Vagina (tissue), 2 donors: Measurements from ENCODE around the gene DRD3. TPM values are rescaled to one million over a fixed set of nuclear protein-coding genes. Genes with fewer than 3 reads are reported as not detected.

ENCODE experiments used
- DNase-seq, 2 donors: peaks; one replicate each; pipeline ENCODE4 v3.0.0-alpha.2; 2017; ENCODE audit errors: extremely low spot score in 2 of 2
- H3K27ac ChIP-seq: fragments of 200-600 bp; sonication (generic); one replicate; pipeline ENCODE4 v1.5.1; 2019
- H3K27me3 ChIP-seq: fragments of 200-600 bp; sonication (generic); one replicate; pipeline ENCODE4 v1.5.1; 2019
- H3K36me3 ChIP-seq, 2 donors: fragments of 200-600 bp; sonication (generic); one replicate each; pipeline ENCODE4 v1.5.1; 2017 to 2019
- H3K4me1 ChIP-seq: fragments of 200-600 bp; sonication (generic); one replicate; pipeline ENCODE4 v1.5.1; 2019
- H3K4me3 ChIP-seq, 2 donors: fragments of 200-600 bp; sonication (generic); 1 replicate in 1 of 2; 2 replicates in 1 of 2; pipeline ENCODE4 v1.5.1; 2016 to 2019
- H3K9me3 ChIP-seq: fragments of 200-600 bp; sonication (generic); one replicate; pipeline ENCODE4 v1.5.1; 2019
- CTCF ChIP-seq, 3 experiments: fragments of 450-650 bp in 2 of 3; fragments of 200-600 bp in 1 of 3; sonication (generic) in 1 of 3; IDR thresholded peaks; one replicate each; pipeline ENCODE4 v1.5.1; 2017 to 2019; ENCODE audit warnings: antibody characterized with exemption in 3 of 3, mild to moderate bottlenecking in 2 of 3, moderate library complexity in 2 of 3
- POLR2A ChIP-seq, 2 donors: fragments of 450-650 bp; IDR thresholded peaks; one replicate each; pipeline ENCODE4 v1.6.1; 2017; ENCODE audit warnings: antibody characterized with exemption in 2 of 2, mild to moderate bottlenecking in 2 of 2, moderate library complexity in 2 of 2
- POLR2AphosphoS5 ChIP-seq, 2 donors: sonication (generic); formaldehyde crosslinking; IDR thresholded peaks; one replicate each; pipeline ENCODE4 v1.9.0; 2017; ENCODE audit warnings: antibody characterized with exemption in 2 of 2, mild to moderate bottlenecking in 2 of 2, low read depth in 1 of 2; ENCODE audit not compliant: insufficient read depth in 1 of 2
- intact Hi-C: fragments of 100-400 bp; cut with DNase I; formaldehyde crosslinking; loops from one replicate; pipeline ENCODE4 v1.15.1; 2023
- total RNA-seq: library from RNA; depleted of rRNA; stranded (reverse); fragments of >200 nt; gene quantifications from one replicate; pipeline ENCODE4 v1.2.3, GENCODE V29; 2016

Gene DRD3
- total RNA-seq, 1 donor from 2014 or later = not detected

GRCh38 chr3:114093016-114093380 is 85.9 kb downstream of the DRD3 start:
- H3K36me3 ChIP-seq = no peaks in the 10 kb centered on the region
- intact Hi-C loops = no loop called here
- no peaks in the 10 kb centered on the region for H3K9me3 ChIP-seq
- no peak overlapping the region for H3K27ac ChIP-seq
- no peak for DNase-seq
- no peaks in the 10 kb centered on the region for H3K4me1 ChIP-seq
- TF ChIP-seq CTCF (IDR thresholded peaks at IDR 0.05) = no peak
- no peak for TF ChIP-seq POLR2A (IDR thresholded peaks at IDR 0.05)
- no peak for TF ChIP-seq POLR2AphosphoS5 (IDR thresholded peaks at IDR 0.05; ENCODE audit: insufficient read depth in 1 of 2, low read depth in 1 of 2)
- H3K4me3 ChIP-seq = no peak overlapping the region
- no peaks in the 10 kb centered on the region for H3K27me3 ChIP-seq

DNA sequence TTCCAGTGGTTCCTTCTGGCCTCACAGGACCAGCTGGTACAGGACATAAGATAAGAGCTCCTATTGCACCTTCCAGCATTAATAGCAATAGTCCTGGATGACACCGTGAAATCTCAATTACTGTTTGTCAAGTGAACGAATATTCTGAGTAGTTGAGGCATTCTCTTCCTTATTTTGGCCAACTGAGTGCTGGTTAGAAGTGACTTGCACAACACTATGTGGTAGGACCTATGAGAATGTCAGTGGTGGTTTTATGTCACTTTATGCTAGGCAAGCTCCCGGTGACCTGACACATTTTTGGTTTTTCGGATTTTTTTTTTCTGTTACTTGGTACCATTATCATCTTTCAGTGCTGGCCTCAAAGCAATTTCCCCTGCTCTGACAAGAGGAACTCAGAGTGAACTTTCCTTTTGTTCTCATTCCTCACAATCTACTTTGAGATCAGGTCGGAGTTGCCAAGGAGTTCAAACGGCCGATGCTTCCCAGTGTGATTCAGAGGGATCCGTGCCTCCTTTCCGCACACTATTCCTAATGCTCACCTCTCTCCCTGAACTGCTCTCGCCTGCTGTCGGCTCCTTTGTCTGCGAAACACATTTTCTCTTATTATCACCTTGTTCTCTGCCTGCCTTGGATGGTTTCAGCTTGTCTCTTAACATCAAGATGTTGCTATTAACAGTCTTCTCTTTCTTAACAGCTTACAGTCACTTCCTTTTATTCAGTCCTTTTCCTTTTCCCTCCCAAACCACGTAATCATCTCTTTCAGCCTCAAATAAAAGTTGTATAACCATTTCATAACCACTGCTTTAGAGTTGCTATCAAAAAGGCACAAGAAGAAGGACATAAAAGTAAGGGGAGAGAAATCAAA is 86.5 kb downstream of the DRD3 start:
- H3K9me3 ChIP-seq = no peaks in the 10 kb centered on the region
- intact Hi-C loops = no loop called here
- DNase-seq = no peak
- no peaks in the 10 kb centered on the region for H3K4me1 ChIP-seq
- H3K36me3 ChIP-seq = peaks cover 0 to 3% of the 10 kb centered on the region in 2 donors
- no peak for TF ChIP-seq POLR2A (IDR thresholded peaks at IDR 0.05)
- no peak for TF ChIP-seq POLR2AphosphoS5 (IDR thresholded peaks at IDR 0.05; ENCODE audit: insufficient read depth in 1 of 2, low read depth in 1 of 2)
- no peak for TF ChIP-seq CTCF (IDR thresholded peaks at IDR 0.05)
- H3K4me3 ChIP-seq = no peak overlapping the region
- H3K27me3 ChIP-seq = no peaks in the 10 kb centered on the region
- no peak overlapping the region for H3K27ac ChIP-seq

DNA sequence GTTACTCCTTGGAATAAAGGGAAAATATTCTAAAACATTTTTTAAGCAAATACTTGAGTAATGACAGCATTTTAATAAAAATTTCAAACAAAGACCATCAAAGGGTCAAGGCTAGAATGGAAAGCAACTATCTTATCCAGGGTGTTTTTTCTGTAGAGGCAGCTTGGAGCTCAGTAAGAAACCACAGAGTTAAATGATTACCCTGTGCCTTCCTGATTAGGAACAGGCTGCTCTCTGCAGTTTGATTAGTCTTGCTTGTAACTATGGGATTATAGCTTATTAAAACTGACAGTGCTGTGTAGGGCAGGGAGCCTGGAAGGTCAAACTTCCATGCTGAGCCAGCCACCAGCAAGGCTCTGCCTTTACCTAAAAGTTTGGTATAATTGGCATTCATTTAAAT is 89.2 kb downstream of the DRD3 start:
- no peaks in the 10 kb centered on the region for H3K27me3 ChIP-seq
- H3K27ac ChIP-seq = no peak overlapping the region
- H3K4me1 ChIP-seq = no peaks in the 10 kb centered on the region
- no peak overlapping the region for H3K4me3 ChIP-seq
- TF ChIP-seq CTCF (IDR thresholded peaks at IDR 0.05) (no peak), POLR2A (IDR thresholded peaks at IDR 0.05) (no peak), POLR2AphosphoS5 (IDR thresholded peaks at IDR 0.05; ENCODE audit: insufficient read depth in 1 of 2, low read depth in 1 of 2) (no peak)
- intact Hi-C loops = no loop called here
- H3K9me3 ChIP-seq = no peaks in the 10 kb centered on the region
- peaks cover 0 to 26% of the 10 kb centered on the region in 2 donors for H3K36me3 ChIP-seq
- DNase-seq = no peak

DNA sequence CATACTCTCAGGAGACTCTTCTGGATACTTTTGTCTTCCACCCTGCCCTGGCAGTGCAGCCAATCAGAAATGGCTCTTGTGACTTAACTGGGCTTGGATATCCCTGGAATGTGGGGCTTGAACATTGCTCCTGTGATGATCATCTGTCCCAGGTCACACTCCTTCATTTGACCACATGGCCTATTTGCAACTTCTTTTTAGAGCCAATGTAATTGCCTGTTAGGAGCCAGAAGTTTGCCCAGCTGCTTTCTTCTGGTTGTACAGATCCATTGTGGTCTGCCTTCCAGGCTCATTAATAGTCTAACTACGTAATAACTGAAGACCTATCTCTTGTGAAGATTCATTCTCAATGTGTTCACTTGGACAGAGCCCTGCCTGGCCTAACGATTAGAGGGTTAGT is 92.5 kb downstream of the DRD3 start:
- H3K9me3 ChIP-seq = no peaks in the 10 kb centered on the region
- peaks cover 0 to 35% of the 10 kb centered on the region in 2 donors for H3K36me3 ChIP-seq
- H3K27ac ChIP-seq = no peak overlapping the region
- TF ChIP-seq CTCF (IDR thresholded peaks at IDR 0.05) = no peak
- TF ChIP-seq POLR2A (IDR thresholded peaks at IDR 0.05) = no peak
- no peak for TF ChIP-seq POLR2AphosphoS5 (IDR thresholded peaks at IDR 0.05; ENCODE audit: insufficient read depth in 1 of 2, low read depth in 1 of 2)
- DNase-seq = no peak
- no peak overlapping the region for H3K4me3 ChIP-seq
- intact Hi-C loops = no loop called here
- no peaks in the 10 kb centered on the region for H3K27me3 ChIP-seq
- no peaks in the 10 kb centered on the region for H3K4me1 ChIP-seq

DNA sequence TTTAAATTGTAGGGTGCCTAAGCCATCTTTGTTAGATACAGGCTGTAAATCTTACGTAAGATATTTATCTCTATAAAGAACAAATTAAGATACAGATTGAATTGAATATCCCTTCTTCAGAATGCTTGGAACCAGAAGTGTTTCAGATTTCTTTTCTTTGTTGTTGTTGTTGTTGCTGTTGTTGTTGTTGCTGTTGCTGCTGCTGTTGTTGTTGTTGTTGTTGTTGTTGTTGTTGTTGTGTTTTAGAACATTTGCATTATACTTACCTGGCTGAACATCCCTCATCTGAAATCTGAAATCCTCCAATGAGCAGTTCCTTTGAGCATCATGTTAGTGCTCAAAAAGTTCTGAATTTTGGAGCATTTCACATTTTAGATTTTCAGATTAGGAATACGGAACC is 95.7 kb downstream of the DRD3 start:
- TF ChIP-seq POLR2AphosphoS5 (IDR thresholded peaks at IDR 0.05; ENCODE audit: insufficient read depth in 1 of 2, low read depth in 1 of 2) = no peak
- TF ChIP-seq CTCF (IDR thresholded peaks at IDR 0.05) = no peak
- TF ChIP-seq POLR2A (IDR thresholded peaks at IDR 0.05) = no peak
- intact Hi-C loops = no loop called here
- no peak overlapping the region for H3K4me3 ChIP-seq
- no peaks in the 10 kb centered on the region for H3K4me1 ChIP-seq
- no peaks in the 10 kb centered on the region for H3K9me3 ChIP-seq
- no peak for DNase-seq
- no peaks in the 10 kb centered on the region for H3K27me3 ChIP-seq
- no peak overlapping the region for H3K27ac ChIP-seq
- H3K36me3 ChIP-seq = peaks cover 0 to 60% of the 10 kb centered on the region in 2 donors
